K562 (cell line): ENCODE measurements around the gene CARD11. TPM values are rescaled to one million over a fixed set of nuclear protein-coding genes. Genes with fewer than 3 reads are reported as not detected.
"Not testable (repeated sequence)": the region's sequence is repeated elsewhere in the genome, so short reads cannot be mapped to it uniquely, and the experiment has no call there.

Experiments
- ATAC-seq: fragments of 200-7000 bp; cut with Tn5 transposase; 3 replicates; pipeline ENCODE4 v1.9.1; 2020; ENCODE audit warnings: moderate library complexity
- BruUV-seq: library from RNA; stranded (reverse); fragments of 400-500 nt; replicated peaks from 2 replicates; lab custom pipeline; 2021; lab: Mats Ljungman, UMichigan
- CTCF ChIA-PET: fragments of 300-600 bp; formaldehyde crosslinking; extraction: SDS; loops from one replicate; lab custom pipeline; 2021; ENCODE audit warnings: low intra/inter-chr PET ratio; lab: Yijun Ruan, JAX
- POLR2A ChIA-PET: fragments of 300-600, 350-650 bp; sonication (Branson Sonifier 250); formaldehyde crosslinking; extraction: SDS; loops from one replicate; lab custom pipeline; 2021; ENCODE audit warnings: antibody characterized with exemption, inconsistent platforms; lab: Yijun Ruan, JAX
- DNase-seq, 4 experiments: peaks; one replicate each; pipeline versions ENCODE4 v3.0.0 to v3.0.0-alpha.2; 2011 to 2018; ENCODE audit warnings: low spot score in 3 of 4, mixed read lengths in 3 of 4; ENCODE audit errors: extremely low read depth in 1 of 4
- FAIRE-seq: peaks from 2 replicates; lab custom pipeline; 2011; peaks lifted over from hg19 to GRCh38; lab: Jason Lieb, UNC
- H2AFZ ChIP-seq: 2 replicates; pipeline ENCODE4 v1.6.0; 2011; ENCODE audit warnings: low read depth, low read length, control low read depth, inconsistent platforms
- H3K27ac ChIP-seq: fragments of 200-600 bp; 3 replicates; pipeline ENCODE4 v1.8.0; 2011; ENCODE audit warnings: low read depth, mild to moderate bottlenecking, control low read depth, inconsistent platforms, low read length, moderate library complexity, mixed read lengths; ENCODE audit errors: extremely low read depth
- H3K27me3 ChIP-seq, 2 experiments: fragments of 300-600 bp in 1 of 2; 2 replicates in 1 of 2; 3 replicates in 1 of 2; pipeline versions ENCODE4 v1.6.0 to v1.8.0; 2011; ENCODE audit warnings: inconsistent platforms in 2 of 2, low read length in 2 of 2, mild to moderate bottlenecking in 1 of 2, mixed read lengths in 1 of 2, moderate library complexity in 1 of 2; ENCODE audit not compliant: control insufficient read depth in 2 of 2, insufficient read depth in 2 of 2
- H3K36me3 ChIP-seq: fragments of 300-600 bp; 3 replicates; pipeline ENCODE4 v1.8.0; 2011; ENCODE audit warnings: mild to moderate bottlenecking, low read length, inconsistent platforms; ENCODE audit not compliant: control insufficient read depth, insufficient read depth
- H3K4me1 ChIP-seq, 2 experiments: fragments of 200-600 bp in 1 of 2; replicated peaks in 1 of 2; 2 replicates in 1 of 2; 3 replicates in 1 of 2; pipeline versions ENCODE4 v1.5.1 to v1.8.0; 2011; ENCODE audit warnings: inconsistent platforms in 2 of 2, low read length in 2 of 2, mild to moderate bottlenecking in 1 of 2, mixed read lengths in 1 of 2, moderate library complexity in 1 of 2; ENCODE audit not compliant: control insufficient read depth in 2 of 2, insufficient read depth in 2 of 2
- H3K4me2 ChIP-seq: 2 replicates; pipeline ENCODE4 v1.6.1; 2011; ENCODE audit warnings: low read length, control low read depth, inconsistent platforms, mixed read lengths; ENCODE audit not compliant: insufficient read depth
- H3K4me3 ChIP-seq: fragments of 200-600 bp; sonication (generic), shearing (Covaris generic); 2 replicates; pipeline ENCODE4 v1.5.1; 2016; ENCODE audit warnings: control low read depth, inconsistent platforms
- H3K79me2 ChIP-seq: fragments of 200-600 bp; 3 replicates; pipeline ENCODE4 v1.8.0; 2011; ENCODE audit warnings: low read length, inconsistent platforms; ENCODE audit not compliant: control insufficient read depth, insufficient read depth
- H3K9ac ChIP-seq, 2 experiments: 2 replicates each; pipeline versions ENCODE4 v1.6.0 to v1.6.1; 2011; ENCODE audit warnings: low read depth in 2 of 2, low read length in 2 of 2, control low read depth in 1 of 2, inconsistent platforms in 1 of 2, mild to moderate bottlenecking in 1 of 2, mixed read lengths in 1 of 2; ENCODE audit not compliant: insufficient read depth in 1 of 2
- H3K9me1 ChIP-seq: one replicate; pipeline ENCODE4 v1.6.0; 2011; ENCODE audit warnings: inconsistent platforms, mild to moderate bottlenecking, low read length, moderate library complexity; ENCODE audit not compliant: control insufficient read depth, insufficient read depth
- H3K9me3 ChIP-seq: replicated peaks from 2 replicates; pipeline ENCODE4 v1.5.1; 2011; ENCODE audit warnings: low read depth, low read length, inconsistent platforms; ENCODE audit not compliant: control insufficient read depth, insufficient read depth
- H4K20me1 ChIP-seq: replicated peaks from 2 replicates; pipeline ENCODE4 v1.6.1; 2011; ENCODE audit warnings: low read length, inconsistent platforms, mixed read lengths; ENCODE audit not compliant: control insufficient read depth, insufficient read depth
- BCOR ChIP-seq: fragments of 450-650 bp; IDR thresholded peaks from 2 replicates; pipeline ENCODE4 v1.6.1; 2016
- CTBP1 ChIP-seq: fragments of 450-650 bp; IDR thresholded peaks from 2 replicates; pipeline ENCODE4 v1.6.1; 2016; ENCODE audit warnings: borderline replicate concordance
- HDGF ChIP-seq: fragments of 450-650 bp; IDR thresholded peaks from 2 replicates; pipeline ENCODE4 v1.6.1; 2016
- MIER1 ChIP-seq: fragments of 450-650 bp; IDR thresholded peaks from 2 replicates; pipeline ENCODE4 v1.6.1; 2016; ENCODE audit warnings: antibody characterized with exemption, mild to moderate bottlenecking, low read depth
- NONO ChIP-seq, 2 experiments: fragments of 200-400 bp in 1 of 2; fragments of 450-650 bp in 1 of 2; formaldehyde crosslinking in 1 of 2; IDR thresholded peaks; 2 replicates each; pipeline ENCODE4 v1.6.1; 2017; ENCODE audit warnings: low read depth in 2 of 2, mild to moderate bottlenecking in 2 of 2, moderate library complexity in 2 of 2, low read length in 1 of 2
- TAF7 ChIP-seq: fragments of 450-650 bp; IDR thresholded peaks from 2 replicates; pipeline ENCODE4 v1.6.1; 2016; ENCODE audit warnings: missing genetic modification characterization, missing compliant biosample characterization
- ZFPM2 ChIP-seq: fragments of 250-450 bp; sonication (Bioruptor Pico); IDR thresholded peaks from 2 replicates; pipeline ENCODE4 v1.5.1; 2022; ENCODE audit warnings: mild to moderate bottlenecking
- ZNF121 ChIP-seq: sonication (generic); formaldehyde crosslinking; conservative IDR thresholded peaks from 2 replicates; pipeline ENCODE4 v1.8.0; 2022; ENCODE audit warnings: missing genetic modification reagents
- WGBS: fragments of 100-300 bp; shearing (Covaris generic); methylation state at CpG from one replicate; pipeline ENCODE4 v1.1.6; 2016; ENCODE audit warnings: low coverage, mixed read lengths; ENCODE audit not compliant: insufficient coverage; ENCODE audit errors: missing lambda C conversion rate; 5-methylcytosine and 5-hydroxymethylcytosine counted together
- in situ Hi-C: fragments of 300-500 bp; cut with MboI; formaldehyde crosslinking; loops from 4 replicates; pipeline ENCODE4 v1.15.0; 2018; ENCODE audit warnings: inconsistent platforms, mixed read lengths
- intact Hi-C: fragments of 100-400 bp; cut with micrococcal nuclease; formaldehyde crosslinking; loops from 2 replicates; pipeline ENCODE4 v1.14.2; 2022
- polyA plus RNA-seq, 8 experiments: library from polyadenylated mRNA; depleted of rRNA in 4 of 8; stranded (reverse) in 5 of 8; unstranded in 3 of 8; fragments of >200 nt; fragmentation: Nextera tagmentation in 2 of 8; fragmentation: Illumina TruSeq in 1 of 8; extraction: Ambion mirVana in 2 of 8; extraction: Trizol in 1 of 8; gene quantifications; 2 replicates each; pipeline versions ENCODE4 v1.2.1 to v1.2.3, GENCODE V29; 2011 to 2014; ENCODE audit warnings: inconsistent platforms in 1 of 8, missing spikeins in 1 of 8
- total RNA-seq, 7 experiments: library from RNA; depleted of rRNA in 6 of 7; stranded (reverse); fragments of >200 nt in 6 of 7; fragmentation: Illumina TruSeq in 2 of 7; extraction: Trizol in 2 of 7; gene quantifications; 2 replicates each; pipeline versions ENCODE4 v1.2.1 to v1.2.3, GENCODE V29; 2011 to 2021; ENCODE audit warnings: low replicate concordance in 1 of 7

CARD11 gene
- total and polyA plus RNA-seq, 9 of the 15 experiments (the other 6 are each of a cell fraction or from before 2014, with no cell fraction given), result 0.07 to 12.8 (median 5.7) TPM

GRCh38 chr7:2958416-2959102 lies 85.1 kb downstream of the CARD11 start:
- Histone ChIP-seq H3K4me1 (peaks cover 48 to 54% of the 10 kb centered on the region in 2 experiments), H3K27me3 (no peaks in the 10 kb centered on the region), H3K9ac (peak overlapping the region in 1 of 2 experiments; percentile 47; a peak in 1 of 4 replicates), H3K9me1 (no peaks in the 10 kb centered on the region), H2AFZ (no peak overlapping the region), H3K4me2 (no peak overlapping the region), H3K27ac (no peak overlapping the region; the same call in 2 of the 3 replicates), H3K79me2 (no peaks in the 10 kb centered on the region), H4K20me1 (no peaks in the 10 kb centered on the region), H3K4me3 (no peak overlapping the region), H3K9me3 (no peaks in the 10 kb centered on the region), H3K36me3 (0 out of 3 replicates have a peak, but pooled peaks cover 6% of the 10 kb centered on the region)
- BruUV-seq, result no TSS peak
- TF ChIP-seq CTBP1, result no peak
- no peak for TF ChIP-seq NONO (IDR thresholded peaks at IDR 0.05; ENCODE audit: low read depth in 2 of 2, low read length in 1 of 2)
- no peak for TF ChIP-seq ZFPM2 (CRISPR knock-in tag)
- in situ Hi-C loops (no loop called here), intact Hi-C loops (loop anchor here (5.0 kb wide), 1 partner anchor 84 kb away; the partner anchor contains the start of gene CARD11)
- CTCF ChIA-PET, result no interaction called here
- ATAC-seq (no peak), FAIRE-seq (no peak), DNase-seq (no peak)
- POLR2A ChIA-PET, result no interaction called here
- WGBS, result 84% methylated on average over 14 of the region's 15 CpGs

DNA sequence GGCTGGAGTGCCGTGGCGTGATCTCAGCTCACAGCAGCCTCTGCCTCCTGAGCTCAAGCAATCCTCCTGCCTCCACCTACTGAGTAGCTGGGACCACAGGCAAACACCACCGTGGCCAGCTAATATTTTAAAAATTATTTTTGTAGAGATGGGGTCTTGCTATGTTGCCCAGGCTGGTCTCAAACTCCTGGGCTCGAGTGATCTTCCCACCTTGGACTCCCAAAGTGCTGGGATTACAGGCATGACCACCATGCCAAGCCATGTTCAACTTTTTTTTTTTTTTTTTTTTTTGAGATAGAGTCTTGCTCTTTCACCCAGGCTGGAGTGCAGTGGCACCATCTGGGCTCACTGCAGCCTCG lies 86.3 kb downstream of the CARD11 start:
- in situ Hi-C loops, H3K79me2 ChIP-seq, H3K36me3 ChIP-seq, H3K4me3 ChIP-seq, DNase-seq, H3K27me3 ChIP-seq, H3K9me1 ChIP-seq, BruUV-seq, CTCF ChIA-PET, ATAC-seq, H3K9me3 ChIP-seq: not testable (repeated sequence)
- POLR2A ChIA-PET, result interaction anchor here (0.6 to 2.0 kb wide), 8 partner anchors 8 to 464 kb away, joined by 3 to 8 read pairs (median 4); no protein-coding TSS in a partner anchor
- Histone ChIP-seq H2AFZ (peak overlapping the region; percentile 98), H3K27ac (peak overlapping the region; percentile 99), H3K9ac (peak overlapping the region; percentile 55 to 82; a peak in 3 of 4 replicates), H3K4me2 (peak overlapping the region; percentile 75; the same call in 1 of the 2 replicates), H3K4me1 (peaks cover 49 to 51% of the 10 kb centered on the region in 2 experiments)
- intact Hi-C loops, result loop anchor here (5.0 kb wide), 1 partner anchor 85 kb away; the partner anchor contains the start of gene CARD11
- 46% methylated on average over 1 of the region's 5 CpGs for WGBS
- TF ChIP-seq ZNF121 (CRISPR knock-in tag) (peak; percentile 90), BCOR (peak; percentile 59), HDGF (0 out of 2 replicates have a peak, but pooled peaks have one; percentile 6), TAF7 (peak; percentile 5; the same call in 1 of the 2 replicates), MIER1 (0 out of 2 replicates have a peak, but pooled peaks have one; percentile 21)
- TF ChIP-seq, all 486 proteins: peak for 5; not testable (repeated sequence) for 481
- not testable (repeated sequence) for FAIRE-seq, H4K20me1 ChIP-seq
